ENCODE results near the gene WNK2. TPM values are rescaled to one million over a fixed set of nuclear protein-coding genes. Genes with fewer than 3 reads are reported as not detected.

WNK2 gene
- total and polyA plus RNA-seq, 12 donors: 1.1 to 17.6 (median 8.4) TPM

DNA sequence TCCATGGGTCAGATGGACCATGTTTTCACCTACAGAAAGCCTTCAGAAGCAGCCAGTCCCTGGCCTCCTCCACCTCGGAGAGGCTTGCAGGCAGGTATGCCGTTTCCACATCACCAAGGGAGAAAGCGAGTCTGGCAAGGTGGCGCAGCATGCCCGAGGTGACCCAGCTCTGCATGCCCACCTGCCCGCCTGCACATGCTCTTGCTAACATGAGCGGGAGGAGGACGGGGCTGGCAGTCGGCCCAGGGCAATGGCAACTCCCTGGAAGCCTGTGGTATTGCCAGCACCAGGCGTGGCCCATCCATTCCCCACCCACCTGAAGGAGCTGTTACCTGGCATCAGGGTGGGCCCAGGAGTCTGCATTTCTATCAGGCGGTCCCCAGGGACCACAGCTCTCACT, 46.6 kb upstream of the WNK2 start:
- Histone ChIP-seq H3K27me3 (no peaks in the 10 kb centered on the region), H3K27ac (no peak overlapping the region), H3K36me3 (replicated peaks in 1 of 2) (no peaks in the 10 kb centered on the region), H3K4me3 (no peak overlapping the region), H3K4me1 (replicated peaks in 1 of 2) (peaks cover 12 to 25% of the 10 kb centered on the region in 2 donors), H3K9me3 (replicated peaks in 1 of 3) (no peaks in the 10 kb centered on the region)
- 80 to 100% (median 90%) methylated on average over 2 to 11 of the region's 11 CpGs for WGBS, 4 donors
- peak in 1 of 7 donors; percentile 28 for DNase-seq
- TF ChIP-seq POLR2A (IDR thresholded peaks at IDR 0.05) (no peak), CTCF (IDR thresholded peaks at IDR 0.05) (no peak)
- intact Hi-C loops (cut with DNase I): no loop called here

DNA sequence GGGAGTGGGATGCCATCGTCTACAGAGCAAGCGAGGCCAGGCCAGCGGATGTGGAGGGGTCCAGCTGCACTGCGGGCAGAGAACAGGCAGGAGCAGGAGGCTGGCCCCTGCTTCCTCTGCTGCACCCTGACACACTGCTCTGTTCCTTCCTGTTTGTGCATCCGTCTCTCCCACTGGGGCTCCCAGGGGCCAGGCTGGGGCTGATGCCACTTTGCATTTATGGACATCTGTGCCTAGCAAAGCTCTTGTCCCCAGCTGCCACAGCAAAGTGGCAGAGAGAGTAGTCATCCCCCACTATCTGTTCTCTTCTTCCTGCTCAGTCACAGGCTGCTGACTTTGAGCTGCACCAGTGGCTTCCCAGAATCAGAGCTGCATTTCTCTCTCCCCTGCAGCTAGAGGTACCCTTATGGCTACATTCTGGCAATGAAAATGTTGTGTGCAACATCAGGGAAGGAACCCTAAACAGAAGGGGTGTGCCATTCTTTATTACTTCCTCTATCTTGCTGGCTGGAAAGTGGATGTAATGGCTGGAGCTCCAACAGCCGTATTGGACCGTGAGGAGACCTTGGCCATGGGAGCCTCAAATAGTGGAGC, 45.7 kb upstream of the WNK2 start:
- 74 to 87% (median 77%) methylated on average over 7 of the region's 7 CpGs for WGBS, 4 donors

GRCh38 chr9:93139365-93140182, 44.4 kb upstream of the WNK2 start:
- 71 to 89% (median 84%) methylated on average over 10 to 16 of the region's 16 CpGs for WGBS, 4 donors
- TF ChIP-seq CTCF (IDR thresholded peaks at IDR 0.05) (no peak), POLR2A (IDR thresholded peaks at IDR 0.05) (no peak)
- H3K27me3 ChIP-seq: no peaks in the 10 kb centered on the region
- H3K27ac ChIP-seq: no peak overlapping the region
- no peaks in the 10 kb centered on the region for H3K36me3 ChIP-seq (replicated peaks in 1 of 2)
- peaks cover 3 to 11% of the 10 kb centered on the region in 2 donors for H3K4me1 ChIP-seq (replicated peaks in 1 of 2)
- H3K9me3 ChIP-seq (replicated peaks in 1 of 3): no peaks in the 10 kb centered on the region
- no peak overlapping the region for H3K4me3 ChIP-seq
- intact Hi-C loops (cut with DNase I): no loop called here
- DNase-seq: peak in 1 of 7 donors; percentile 56

More for the DNA sequence above, 45.7 kb upstream of the WNK2 start:
- Histone ChIP-seq H3K4me3 (no peak overlapping the region), H3K4me1 (replicated peaks in 1 of 2) (peaks cover 6 to 16% of the 10 kb centered on the region in 2 donors), H3K9me3 (replicated peaks in 1 of 3) (no peaks in the 10 kb centered on the region), H3K36me3 (replicated peaks in 1 of 2) (no peaks in the 10 kb centered on the region), H3K27ac (no peak overlapping the region), H3K27me3 (no peaks in the 10 kb centered on the region)
- intact Hi-C loops (cut with DNase I): no loop called here
- DNase-seq: no peak
- TF ChIP-seq POLR2A (IDR thresholded peaks at IDR 0.05) (no peak), CTCF (IDR thresholded peaks at IDR 0.05) (no peak)

- no peaks in the 10 kb centered on the region for H3K36me3 ChIP-seq (replicated peaks in 1 of 2)
- no peak for DNase-seq
- no peaks in the 10 kb centered on the region for H3K4me1 ChIP-seq (replicated peaks in 1 of 2)
- H3K27ac ChIP-seq: no peak overlapping the region
- no peaks in the 10 kb centered on the region for H3K9me3 ChIP-seq (replicated peaks in 1 of 3)
- 77 to 92% (median 91%) methylated on average over 2 to 8 of the region's 8 CpGs for WGBS, 4 donors
- no peaks in the 10 kb centered on the region for H3K27me3 ChIP-seq
- TF ChIP-seq POLR2A (IDR thresholded peaks at IDR 0.05) (no peak), CTCF (IDR thresholded peaks at IDR 0.05) (no peak)
- H3K4me3 ChIP-seq: no peak overlapping the region
- intact Hi-C loops (cut with DNase I): no loop called here
Measured at GRCh38 chr9:93141771-93142483, 42.0 kb upstream of the WNK2 start.

Measured in adrenal gland (tissue), 12 donors.